Stimulated activated naive CD8-positive, alpha-beta T cell treated with anti-CD3 and anti-CD28 coated beads, Interleukin-15, Interleukin-2, amounts not matched to agents 100 U/mL and 50 U/mL, for 24 hours (primary cell): ENCODE measurements around the gene MYOCD.

Source experiments
- ATAC-seq: fragments of 150-1000 bp; cut with Tn5 transposase; one replicate; pipeline ENCODE4 v1.10.0; 2021
- DNase-seq: peaks from one replicate; pipeline ENCODE4 v3.0.0; 2021

Gene MYOCD

DNA sequence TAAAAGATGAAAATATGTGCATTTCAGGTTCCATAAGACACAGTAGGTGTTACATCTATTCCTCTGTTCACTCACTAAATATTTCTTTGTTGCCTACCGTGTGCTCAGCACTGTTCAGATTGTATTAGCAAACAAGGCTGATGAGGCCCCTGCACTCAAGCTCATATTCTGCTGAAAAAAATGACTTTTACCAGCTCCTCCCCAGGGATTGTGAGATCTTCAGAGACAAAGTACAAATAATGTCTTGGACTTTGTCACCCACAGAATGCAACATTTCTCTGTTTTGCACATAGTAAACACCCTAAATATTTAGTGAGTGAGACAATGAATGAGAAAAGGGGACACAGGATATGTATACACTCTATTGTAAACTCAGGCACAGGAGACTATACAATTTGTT lies 21.9 kb upstream of the MYOCD start:
- no peak for ATAC-seq

DNA sequence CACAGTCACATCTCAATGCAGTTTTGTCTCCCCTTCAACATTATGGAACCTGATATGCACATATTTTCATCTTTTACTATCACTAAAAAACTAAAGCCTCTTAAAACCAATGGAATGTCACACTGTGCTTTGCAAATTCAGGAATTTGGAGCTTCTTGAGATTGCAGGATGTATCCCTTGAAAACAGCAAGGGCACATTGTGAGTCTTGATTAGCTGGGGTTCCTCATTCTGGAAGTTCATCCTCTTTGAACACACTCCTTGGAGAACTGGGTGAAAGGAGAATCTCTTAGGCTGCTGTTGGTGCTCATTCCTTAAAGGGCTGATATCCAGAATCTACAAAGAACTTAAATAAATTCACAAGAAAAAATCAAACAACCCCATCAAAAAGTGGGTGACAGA lies 21.1 kb upstream of the MYOCD start:
- ATAC-seq (no peak), DNase-seq (no peak)

More for the DNA sequence above, 21.9 kb upstream of the MYOCD start:
- DNase-seq: no peak

DNA sequence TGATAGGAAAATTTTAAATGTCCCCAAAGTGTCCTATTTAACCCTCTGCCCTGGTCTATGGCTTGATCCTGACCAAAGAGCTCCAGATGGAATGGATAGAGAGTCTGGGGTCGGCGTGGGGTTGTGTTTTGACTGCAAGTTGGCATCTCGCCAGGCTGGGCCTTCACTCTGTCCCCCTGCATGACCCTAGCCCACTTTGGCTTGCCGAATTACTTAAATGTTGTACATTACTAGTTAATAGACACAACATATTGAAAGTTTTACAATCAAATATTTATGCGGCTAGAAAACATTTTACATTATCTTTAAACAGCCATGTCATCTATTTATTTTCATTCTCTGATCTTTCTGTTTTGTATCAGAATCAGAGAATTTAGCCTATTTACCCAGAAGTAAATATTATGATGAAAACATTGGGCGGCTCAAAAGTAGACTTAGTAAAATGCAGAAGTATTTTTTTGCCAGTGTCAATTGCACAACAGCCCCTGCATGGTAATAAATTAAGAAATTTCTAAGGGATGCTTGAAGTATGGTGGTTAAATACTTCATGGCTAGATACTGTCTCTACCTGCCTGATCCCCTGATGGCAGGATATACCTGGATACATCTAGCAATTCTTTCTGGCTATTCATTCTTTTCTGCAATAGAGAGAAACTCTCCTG lies 18.8 kb upstream of the MYOCD start:
- no peak for ATAC-seq
- no peak for DNase-seq

DNA sequence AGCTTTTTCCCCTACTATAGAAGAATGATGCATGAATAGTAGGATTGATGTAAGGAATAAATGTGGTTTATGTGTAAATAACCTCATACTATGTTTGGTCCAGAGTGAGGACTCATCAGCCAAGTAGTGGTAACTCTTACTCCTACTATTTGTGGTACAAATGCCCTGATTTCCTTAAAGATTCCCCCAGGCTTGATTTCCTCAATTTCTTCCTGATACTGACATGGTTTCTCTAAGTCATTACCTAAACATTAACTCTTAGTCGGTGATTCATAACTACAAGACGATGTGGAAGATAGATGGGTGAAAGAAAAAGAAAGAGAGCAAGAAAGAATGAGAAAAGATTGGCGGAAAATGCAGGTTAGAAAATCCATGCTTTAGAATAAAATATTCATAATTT lies 17.2 kb upstream of the MYOCD start:
- DNase-seq (no peak), ATAC-seq (no peak)

DNA sequence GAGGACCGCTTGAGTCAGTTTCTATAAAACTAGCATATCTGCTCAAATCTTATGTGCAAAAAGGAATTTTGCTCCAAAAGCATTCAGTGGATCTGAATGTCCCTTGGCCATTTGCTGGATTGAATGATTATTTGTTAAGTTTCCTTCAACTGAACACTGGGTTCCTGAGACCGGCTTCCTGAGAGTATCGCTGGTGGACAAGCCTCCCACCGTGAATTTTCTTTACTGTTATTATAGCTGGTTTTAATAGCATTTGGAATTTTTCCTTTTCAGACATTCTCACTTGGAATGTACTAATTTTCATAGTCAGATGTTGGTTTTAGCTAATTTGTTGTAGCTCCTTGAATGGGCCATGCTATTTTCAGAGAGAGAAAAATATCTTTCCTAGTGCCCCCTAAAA lies 9.8 kb upstream of the MYOCD start:
- DNase-seq: no peak
- no peak for ATAC-seq

DNA sequence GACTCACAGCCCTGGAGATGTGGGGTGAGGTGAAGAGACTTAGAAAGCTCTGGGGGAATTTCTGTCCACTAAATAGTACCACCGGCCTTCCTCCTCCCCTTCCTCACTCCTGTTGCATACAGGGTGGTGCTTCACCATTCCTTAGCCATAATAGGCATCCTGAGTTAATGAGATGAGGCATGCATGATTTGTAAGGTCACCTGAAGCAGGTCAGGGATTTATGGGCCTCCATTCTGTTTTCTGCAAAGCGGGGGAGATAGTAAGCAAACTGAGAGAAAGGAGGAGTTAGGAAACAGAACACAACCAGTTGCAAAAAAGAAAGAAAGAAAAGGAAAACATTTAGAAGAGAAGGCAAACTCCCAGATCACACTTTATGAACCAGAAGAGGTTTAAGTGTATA lies 9.3 kb upstream of the MYOCD start:
- ATAC-seq: no peak
- no peak for DNase-seq

DNA sequence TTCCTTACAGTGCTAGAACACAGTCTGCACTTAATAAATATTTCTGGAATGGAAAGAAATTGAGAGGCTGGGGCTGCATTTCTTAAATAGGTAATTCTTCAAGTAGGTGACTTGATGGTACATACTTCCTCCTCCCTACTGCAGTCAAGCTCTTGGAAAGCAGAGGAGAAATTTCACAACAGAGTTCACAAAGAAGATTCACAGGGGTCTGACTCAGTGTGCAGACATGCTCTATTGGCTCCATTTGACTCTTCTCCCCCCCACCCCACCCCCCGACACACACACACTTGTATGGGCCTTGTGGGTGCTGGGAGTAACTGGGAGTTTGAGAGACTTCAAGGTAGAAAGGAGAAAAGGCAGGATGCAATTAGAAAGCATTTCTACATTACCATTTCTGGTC lies 6.2 kb upstream of the MYOCD start:
- ATAC-seq (no peak), DNase-seq (no peak)

DNA sequence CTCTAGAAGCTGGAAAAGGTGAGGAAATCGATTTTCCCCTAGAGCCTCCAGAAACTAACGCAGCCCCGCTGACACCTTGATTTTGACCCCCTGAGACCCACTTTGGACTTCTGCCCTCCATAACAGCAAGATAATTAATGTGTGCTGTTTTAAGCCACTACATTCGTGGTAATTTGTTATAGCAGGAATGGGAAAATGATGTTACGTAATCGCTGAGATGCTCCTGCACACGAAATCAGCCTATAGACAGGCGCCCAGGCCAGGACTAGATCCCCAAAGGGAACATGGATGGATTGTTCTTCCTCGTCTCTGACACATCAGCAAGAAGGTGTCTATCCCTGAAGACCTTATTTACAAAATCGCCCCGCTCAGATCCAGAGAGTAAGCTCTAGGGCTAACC lies 1.4 kb upstream of the MYOCD start:
- no peak for DNase-seq
- ATAC-seq: no peak

DNA sequence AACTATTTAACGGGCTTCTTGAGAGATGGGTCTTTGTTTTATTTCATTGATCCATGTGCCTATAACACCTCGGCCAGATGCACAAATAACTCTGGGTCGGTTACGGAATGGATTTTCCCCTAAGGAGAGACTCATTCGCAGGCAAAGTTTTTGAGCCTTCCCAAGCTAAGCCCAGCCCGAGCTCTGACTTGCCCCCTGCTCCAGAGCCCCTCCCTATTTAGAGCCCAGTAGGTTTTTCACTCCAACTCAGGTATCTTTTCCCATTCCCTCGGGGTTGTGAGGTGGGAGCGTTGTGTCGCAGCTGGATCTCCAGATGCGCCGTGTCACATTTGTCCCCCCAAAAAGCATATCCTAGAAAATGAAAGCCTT lies 812 bp upstream of the MYOCD start:
- ATAC-seq (no peak), DNase-seq (no peak)

DNA sequence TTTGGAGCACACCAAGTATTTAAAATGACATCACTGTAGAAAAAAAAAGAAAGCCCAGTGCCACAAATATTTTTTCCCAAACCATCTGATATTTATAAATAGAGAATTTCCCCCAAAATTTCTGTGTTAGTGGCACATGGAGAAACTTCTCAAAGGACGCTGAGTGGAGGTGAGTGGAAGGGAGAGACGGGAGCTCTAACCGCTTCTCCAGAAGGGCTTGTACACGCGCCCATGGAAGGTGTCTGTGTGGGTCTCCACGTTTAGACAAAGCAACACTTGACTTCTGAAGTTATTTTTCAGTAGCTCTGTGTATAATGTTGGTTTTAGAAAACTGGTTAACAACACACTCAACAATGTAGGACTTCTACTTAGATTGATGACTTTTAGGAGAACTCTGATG lies 1.0 kb downstream of the MYOCD start:
- no peak for DNase-seq
- ATAC-seq: no peak

DNA sequence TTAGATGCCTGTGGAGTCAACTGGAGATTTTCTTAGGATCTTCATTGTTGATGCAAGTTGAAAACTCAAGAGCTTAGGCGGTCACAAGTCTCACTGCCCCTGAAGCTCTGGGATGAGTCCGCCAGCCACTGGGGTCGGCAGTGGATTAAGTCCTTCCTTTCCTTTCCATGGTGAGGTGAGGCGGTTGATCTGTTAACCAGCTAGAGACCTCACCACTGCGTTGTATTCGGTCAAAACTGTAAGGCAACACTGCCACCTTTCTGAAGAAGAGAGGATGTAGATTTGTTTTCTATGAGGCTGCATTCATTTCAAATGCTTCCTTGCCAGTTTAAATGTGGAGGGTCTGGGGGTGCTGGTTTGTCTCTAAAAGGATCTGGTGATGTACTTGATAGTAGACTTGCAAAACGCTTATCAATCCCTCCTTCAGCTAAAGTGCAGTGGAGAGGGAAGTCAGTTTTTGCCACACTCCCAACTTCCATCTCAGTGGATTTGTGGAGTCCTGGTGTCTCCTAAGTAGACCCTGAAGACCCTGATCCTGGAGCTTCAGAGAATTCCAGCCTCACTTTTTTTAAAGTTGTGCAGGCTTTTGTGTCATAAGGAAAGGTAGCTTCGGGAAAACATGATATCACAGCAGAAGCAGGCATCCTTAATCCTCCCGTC lies 1.7 kb downstream of the MYOCD start:
- ATAC-seq (no peak), DNase-seq (no peak)

DNA sequence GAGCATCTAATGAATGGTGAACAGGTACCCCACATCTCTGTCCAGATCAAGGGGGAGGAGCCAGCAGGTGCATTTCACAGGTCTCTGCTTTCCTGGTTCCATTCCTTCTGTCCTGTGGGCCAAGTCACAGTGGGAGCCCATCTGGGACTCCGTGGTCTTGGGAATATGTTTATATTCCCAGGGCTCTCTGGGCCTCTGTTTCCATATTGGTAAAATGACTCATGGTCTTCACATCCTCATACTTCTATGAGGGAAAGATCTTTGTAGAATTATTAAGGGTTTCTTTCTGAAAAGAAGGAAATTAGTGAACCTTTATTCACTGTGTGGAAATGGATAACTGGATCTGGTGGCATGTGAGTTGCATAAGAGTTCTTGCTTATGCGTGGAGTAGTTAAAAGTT lies 6.2 kb downstream of the MYOCD start:
- no peak for ATAC-seq
- DNase-seq: no peak

DNA sequence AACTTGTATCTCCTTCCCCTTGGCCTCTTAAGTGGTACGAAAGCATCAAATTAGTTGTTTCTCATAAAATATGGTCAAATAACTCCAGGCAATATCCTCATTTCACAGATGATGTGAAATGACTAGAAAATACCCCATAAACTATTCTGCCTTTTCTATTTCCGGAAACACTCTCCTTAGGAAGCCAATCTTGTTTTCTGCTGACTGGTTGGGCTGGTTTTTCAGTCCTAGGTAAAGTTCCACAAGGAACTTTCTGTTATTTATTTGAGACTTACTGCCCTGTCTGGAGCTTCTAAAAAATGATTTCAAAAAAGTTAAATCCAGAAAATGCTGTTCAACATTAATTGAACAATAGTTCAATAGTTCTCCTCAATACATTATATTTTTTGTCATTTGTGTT lies 7.3 kb downstream of the MYOCD start:
- DNase-seq (no peak), ATAC-seq (no peak)

DNA sequence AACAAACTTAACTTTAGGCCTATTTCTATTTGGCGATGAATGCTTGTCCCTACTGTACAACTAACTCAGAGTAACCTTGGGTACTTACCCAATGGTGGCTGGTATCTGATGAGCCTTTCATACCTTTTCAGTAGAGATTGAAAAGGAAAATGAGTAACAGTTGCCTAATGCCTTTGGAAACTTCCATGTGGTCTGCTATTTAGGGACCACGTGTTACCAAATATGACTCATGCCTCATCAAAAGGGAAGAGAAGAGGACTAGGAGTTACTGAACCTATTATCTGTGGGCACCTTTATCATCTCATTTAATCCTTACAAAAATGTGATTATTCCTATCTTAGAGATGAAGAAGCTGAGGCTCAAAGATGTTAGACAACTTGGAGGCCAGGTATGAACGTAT lies 8.1 kb downstream of the MYOCD start:
- ATAC-seq (no peak), DNase-seq (no peak)

DNA sequence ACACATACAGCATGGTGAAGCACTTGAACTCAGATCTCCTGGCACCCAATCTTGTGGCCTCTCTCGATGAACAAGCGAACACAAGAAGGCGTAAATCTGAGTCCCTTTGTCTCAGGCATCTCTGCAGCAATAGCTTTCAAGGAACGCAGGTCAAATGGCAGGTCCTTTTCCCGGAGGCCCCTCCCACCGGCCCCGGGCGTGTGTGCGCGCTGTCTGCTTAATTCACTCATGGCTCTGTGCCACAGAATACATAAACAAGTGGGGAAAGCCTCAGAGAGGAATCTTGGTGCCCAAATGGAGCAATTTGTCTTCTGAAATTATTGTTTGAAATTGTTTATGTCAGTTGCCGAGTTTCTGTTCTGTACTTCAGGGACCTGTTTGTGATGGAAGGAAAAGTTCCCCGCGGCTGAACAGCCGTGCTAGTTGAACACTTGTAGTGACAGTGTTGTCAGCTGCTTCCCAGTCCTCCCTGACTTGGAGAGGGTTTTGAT lies 14.8 kb downstream of the MYOCD start:
- ATAC-seq: no peak

DNA sequence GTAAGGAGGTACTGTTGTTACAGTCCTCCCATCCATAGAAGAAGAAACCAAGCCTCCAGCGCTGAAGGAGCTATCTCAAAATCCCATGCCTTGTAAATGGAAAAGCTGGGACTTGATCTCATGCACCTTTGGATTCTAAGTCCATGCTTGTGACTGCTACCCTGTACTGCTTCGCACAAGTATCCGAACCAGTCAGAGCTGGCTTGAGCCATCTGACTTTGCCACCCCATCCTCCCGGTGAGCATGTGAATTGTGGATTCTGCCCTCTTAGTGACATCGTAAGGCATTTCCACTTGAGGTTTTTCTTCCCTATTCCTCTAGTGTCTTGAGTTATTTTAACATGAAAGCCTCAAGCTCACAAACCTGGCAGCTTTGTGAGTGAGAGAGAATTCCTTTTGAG lies 15.3 kb downstream of the MYOCD start:
- ATAC-seq (no peak), DNase-seq (no peak)

More for the DNA sequence above, 14.8 kb downstream of the MYOCD start:
- DNase-seq: no peak

DNA sequence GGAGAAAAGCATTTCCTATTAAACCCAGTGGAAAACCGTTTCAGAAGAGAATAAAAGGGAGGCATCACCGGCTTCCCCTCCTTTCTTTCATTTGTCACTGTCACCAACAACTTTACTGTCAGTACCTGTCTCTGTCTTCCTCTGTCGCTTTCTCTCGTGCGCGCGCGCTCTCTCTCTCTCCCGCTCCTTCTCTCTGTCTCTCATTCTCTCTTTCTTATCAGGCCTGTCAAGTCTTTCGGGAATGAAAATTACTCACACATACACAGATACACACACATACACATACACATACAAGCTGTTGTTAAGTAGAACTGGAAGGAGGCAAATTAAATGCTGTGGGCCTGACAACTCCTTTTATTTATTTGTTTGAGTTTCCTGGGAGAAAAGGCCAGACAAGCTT lies 17.6 kb downstream of the MYOCD start:
- DNase-seq (no peak), ATAC-seq (no peak)

DNA sequence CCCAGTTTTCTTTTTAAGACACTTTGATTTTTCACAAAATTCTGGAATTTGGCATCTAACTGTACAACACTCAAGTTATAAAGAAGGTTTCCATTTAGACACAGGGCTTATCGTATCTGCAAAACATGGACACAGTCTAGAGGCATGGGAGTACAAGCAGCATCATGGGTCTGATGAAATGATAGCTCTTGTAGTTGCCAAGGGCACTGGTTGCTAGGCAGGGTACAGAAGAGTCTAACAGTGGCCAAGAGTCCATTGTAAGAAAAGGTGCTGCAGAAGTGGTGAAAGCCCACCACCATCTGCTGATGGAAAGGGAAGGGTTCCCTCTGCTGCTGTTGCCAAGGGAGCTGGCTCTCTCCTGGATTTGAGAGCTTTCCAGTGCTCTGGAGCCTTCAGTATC lies 20.8 kb downstream of the MYOCD start:
- ATAC-seq (no peak), DNase-seq (no peak)

DNA sequence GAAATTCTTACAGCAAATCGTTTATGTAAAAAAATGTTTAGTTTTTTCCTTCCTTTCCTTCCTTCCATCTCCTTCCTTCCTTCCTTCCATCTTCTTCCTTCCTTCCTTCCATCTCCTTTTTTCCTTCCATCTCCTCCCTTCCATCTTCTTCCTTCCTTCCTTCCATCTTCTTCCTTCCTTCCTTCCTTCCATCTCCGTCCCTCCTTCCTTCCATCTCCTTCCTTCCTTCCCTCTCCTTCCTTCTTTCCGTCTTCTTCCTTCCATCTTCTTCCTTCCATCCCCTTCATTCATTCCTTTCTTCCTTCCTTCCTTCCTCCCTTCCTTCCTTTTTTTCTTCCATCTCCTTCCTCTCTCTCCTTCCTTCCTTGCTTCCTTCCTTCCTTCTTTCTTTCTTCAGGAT lies 22.7 kb downstream of the MYOCD start:
- ATAC-seq (no peak), DNase-seq (no peak)

DNA sequence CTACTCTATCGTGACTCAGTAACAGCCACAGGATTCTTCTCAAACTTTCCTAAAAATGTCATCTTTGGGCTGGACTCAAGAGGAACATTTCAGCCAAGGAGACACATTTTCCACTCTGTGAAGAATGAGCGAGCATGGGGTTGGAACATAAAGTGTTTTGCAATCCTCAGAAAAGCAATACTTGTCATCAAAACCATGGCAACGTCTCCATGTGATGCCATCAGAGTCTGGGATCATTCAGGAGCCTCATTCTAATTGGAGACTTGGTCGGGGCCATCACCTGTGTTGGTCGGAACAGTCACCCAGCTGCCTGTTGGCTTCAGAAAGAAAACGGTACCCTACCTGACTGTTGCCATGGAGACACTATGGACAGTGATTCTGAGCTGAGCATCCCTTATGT lies 25.5 kb downstream of the MYOCD start:
- DNase-seq (no peak), ATAC-seq (no peak)

DNA sequence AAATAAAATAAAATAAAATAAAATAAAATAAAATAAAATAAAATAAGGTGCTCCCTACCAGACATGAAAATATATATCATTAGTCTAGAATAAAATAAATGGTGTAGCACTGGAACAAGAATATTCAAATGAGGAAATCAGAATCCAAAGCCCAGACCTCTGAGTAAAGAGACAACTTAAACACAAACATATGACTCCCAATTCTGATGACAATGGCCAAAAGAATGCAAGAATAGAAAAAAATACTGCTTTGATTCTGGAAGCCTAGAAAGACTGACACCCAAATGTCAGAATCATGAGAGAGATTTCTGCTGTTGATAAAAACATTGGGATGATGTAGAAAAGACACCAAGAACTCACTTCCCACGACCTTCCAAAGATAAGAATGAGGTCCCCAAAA lies 27.9 kb downstream of the MYOCD start:
- DNase-seq: no peak

DNA sequence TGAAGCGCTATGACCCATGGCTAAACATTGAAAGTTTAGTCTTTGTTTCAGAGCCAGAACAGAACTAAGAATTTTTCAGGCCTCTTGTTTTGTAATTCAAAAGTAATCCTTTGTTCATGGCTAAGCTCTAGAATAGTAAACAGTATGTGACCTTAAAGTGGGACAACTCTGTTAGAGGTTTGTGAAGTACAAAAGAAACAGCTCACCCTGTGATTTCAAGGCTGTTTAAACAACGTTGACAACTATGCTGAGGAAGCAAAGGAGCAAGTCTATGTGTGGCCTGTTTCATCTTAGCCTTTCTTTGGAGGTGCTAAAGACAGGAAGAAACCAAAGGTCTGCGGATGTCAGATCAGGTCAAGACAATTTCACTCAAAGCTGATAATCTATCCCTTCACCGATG lies 40.4 kb downstream of the MYOCD start:
- no peak for ATAC-seq
- DNase-seq: no peak

More for the DNA sequence above, 27.9 kb downstream of the MYOCD start:
- no peak for ATAC-seq

DNA sequence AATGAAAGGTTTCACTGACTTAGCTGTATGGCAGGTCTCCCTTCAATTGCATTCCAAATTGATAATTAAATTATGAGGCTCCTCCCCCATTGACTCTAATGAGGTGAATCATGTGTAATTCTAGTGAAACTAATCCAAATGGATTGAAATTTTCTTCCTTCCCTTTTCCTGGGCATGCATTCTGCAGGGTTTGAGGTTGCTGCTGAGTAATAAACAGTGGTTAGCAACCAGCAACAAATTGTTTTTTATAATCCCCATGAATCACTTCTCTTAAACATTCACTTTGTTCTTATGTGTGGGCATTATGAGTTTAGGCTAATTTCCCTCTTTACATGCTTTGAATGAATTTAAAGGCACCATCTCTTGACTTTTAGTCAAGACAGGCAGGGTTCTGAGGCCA lies 43.4 kb downstream of the MYOCD start:
- ATAC-seq (no peak), DNase-seq (no peak)

DNA sequence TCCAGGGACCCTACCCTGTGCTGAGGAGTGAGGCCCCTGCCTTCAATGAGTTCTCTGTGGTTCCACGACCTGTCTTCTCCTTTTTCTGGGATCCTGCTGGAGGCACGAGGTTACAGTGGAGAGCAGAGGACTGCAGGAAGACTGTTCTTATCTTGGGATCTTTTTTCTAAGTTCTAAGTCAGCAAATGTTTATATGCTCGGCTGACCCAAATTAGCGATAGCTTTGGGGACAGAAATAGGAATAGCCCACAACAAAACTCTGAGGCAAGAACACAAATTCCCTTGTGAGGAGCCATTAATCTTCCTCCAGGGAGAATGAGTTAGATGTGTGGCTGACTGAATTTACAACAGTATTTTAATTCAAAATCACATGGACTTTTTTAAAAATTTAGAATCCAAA lies 46.7 kb downstream of the MYOCD start:
- no peak for ATAC-seq
- DNase-seq: no peak
